ENCODE measurements around the gene PIK3IP1.
A peak's percentile ranks its signal among the peaks of the same experiment; 100 is the strongest.

The PIK3IP1 gene

DNA sequence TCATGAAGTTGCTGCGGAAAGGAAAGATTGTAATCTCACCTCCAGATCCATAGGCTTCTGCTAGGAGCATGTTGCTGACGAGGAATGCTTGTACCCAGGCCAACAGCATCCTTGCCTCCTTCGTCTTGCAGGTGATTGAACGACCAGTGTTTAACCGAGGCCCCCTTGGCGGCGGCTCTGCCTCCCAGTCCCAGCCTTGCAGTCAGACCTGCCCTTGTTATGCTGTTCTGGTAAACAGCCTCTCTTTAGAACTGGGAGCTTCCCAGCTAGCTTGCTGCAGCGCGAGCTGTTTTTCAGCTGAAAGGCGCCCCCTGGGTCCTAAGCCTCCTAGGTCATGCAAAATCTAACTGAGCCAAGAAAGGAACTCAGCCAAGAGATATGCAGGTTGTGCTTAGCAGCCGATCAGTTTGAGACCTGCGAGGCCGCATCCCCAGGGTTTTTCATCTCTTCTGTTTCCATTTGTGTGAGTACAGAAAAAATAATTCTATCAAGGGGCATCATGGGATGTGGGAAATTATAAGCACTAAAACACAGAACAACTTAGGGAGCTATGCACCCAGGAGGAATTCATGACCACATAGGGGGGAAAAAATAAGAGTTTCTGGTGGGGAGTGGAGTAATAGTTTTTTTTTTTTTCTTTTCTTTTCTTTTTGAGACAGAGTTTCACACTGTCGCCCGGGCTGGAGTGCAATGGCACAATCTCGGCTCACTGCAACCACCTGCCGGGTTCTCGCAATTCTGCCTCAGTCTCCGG, at the start of gene PIK3IP1:
Gene PIK3IP1, minus strand, starts transcription at position 253 of the 754 bp plus-strand sequence. Its CDS starts 144 bp downstream, at position 109.
- no peaks in the 10 kb centered on the region for H3K9me3 ChIP-seq (ENCODE audit: control insufficient read depth in 5 of 5, low read length in 5 of 5)
- peak within 1 kb of the TSS; percentile 97 for H3K27ac ChIP-seq (ENCODE audit: low read depth, low read length)
- peak within 1 kb of the TSS; percentile 76 to 99 (median 79) for H3K4me3 ChIP-seq (ENCODE audit: low read depth in 1 of 5, low read length in 5 of 5)
- peak within 1 kb of the TSS; percentile 40 to 96 (median 85) for H3K9ac ChIP-seq (ENCODE audit: low read length in 5 of 5)
- peaks cover 18 to 83% (median 74%) of the 10 kb centered on the region in 5 donors for H3K4me1 ChIP-seq (ENCODE audit: control insufficient read depth in 5 of 5, insufficient read depth in 5 of 5, low read length in 5 of 5)
- no peaks in the 10 kb centered on the region for H3K27me3 ChIP-seq (ENCODE audit: control insufficient read depth in 5 of 5, insufficient read depth in 4 of 5, low read length in 5 of 5)
- peaks cover 3 to 22% (median 19%) of the 10 kb centered on the region in 5 donors for H3K36me3 ChIP-seq (ENCODE audit: control insufficient read depth in 5 of 5, insufficient read depth in 5 of 5, low read length in 5 of 5)

DNA sequence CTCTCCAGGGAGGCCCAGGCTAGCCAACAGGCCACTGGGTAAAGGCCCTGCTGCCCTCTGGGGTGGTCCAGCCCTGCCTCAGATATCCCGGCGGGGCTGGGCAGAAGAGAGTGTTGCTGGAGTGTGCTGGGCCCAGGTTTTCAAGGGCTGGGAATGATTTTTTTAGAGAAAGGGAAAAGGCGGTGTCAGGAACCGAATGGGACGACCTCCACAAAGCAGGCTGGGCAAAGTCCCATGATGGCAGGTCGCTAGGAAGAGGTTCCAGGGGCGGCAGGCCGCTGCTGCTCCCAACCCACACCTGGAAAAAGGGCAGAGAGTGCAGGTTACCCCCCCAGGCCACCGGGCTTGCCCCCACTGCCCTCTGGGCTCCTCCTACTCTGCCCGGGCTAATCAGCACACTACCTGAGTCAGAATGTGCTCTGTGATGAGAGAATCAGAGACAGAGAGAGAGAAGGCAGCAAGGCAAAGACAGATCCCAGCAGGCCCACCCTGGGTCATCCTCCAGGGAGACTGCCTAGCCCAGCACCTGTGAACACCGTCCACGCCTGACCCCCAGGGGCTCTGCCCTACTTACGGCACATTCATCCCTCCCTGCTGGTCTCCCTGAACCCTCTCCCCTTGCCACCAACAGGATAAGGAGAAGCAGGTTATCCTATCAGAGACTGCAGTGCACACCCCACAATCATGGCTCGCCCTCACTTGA, 49.2 kb upstream of the PIK3IP1 start:
- peaks cover 3 to 53% (median 36%) of the 10 kb centered on the region in 5 donors for H3K4me1 ChIP-seq (ENCODE audit: control insufficient read depth in 5 of 5, insufficient read depth in 5 of 5, low read length in 5 of 5)

GRCh38 chr22:31340765-31341247, 48.5 kb upstream of the PIK3IP1 start:
- H3K27ac ChIP-seq (ENCODE audit: low read depth, low read length): no peak overlapping the region
- no peaks in the 10 kb centered on the region for H3K27me3 ChIP-seq (ENCODE audit: control insufficient read depth in 5 of 5, insufficient read depth in 4 of 5, low read length in 5 of 5)
- no peak overlapping the region for H3K9ac ChIP-seq (ENCODE audit: low read length in 5 of 5)
- H3K4me3 ChIP-seq (ENCODE audit: low read depth in 1 of 5, low read length in 5 of 5): no peak overlapping the region
- peaks cover 5 to 70% (median 56%) of the 10 kb centered on the region in 5 donors for H3K36me3 ChIP-seq (ENCODE audit: control insufficient read depth in 5 of 5, insufficient read depth in 5 of 5, low read length in 5 of 5)
- no peaks in the 10 kb centered on the region for H3K9me3 ChIP-seq (ENCODE audit: control insufficient read depth in 5 of 5, low read length in 5 of 5)
- peaks cover 3 to 53% (median 36%) of the 10 kb centered on the region in 5 donors for H3K4me1 ChIP-seq (ENCODE audit: control insufficient read depth in 5 of 5, insufficient read depth in 5 of 5, low read length in 5 of 5)

More for the DNA sequence above, 49.2 kb upstream of the PIK3IP1 start:
- no peaks in the 10 kb centered on the region for H3K27me3 ChIP-seq (ENCODE audit: control insufficient read depth in 5 of 5, insufficient read depth in 4 of 5, low read length in 5 of 5)
- peaks cover 5 to 64% (median 56%) of the 10 kb centered on the region in 5 donors for H3K36me3 ChIP-seq (ENCODE audit: control insufficient read depth in 5 of 5, insufficient read depth in 5 of 5, low read length in 5 of 5)
- H3K9me3 ChIP-seq (ENCODE audit: control insufficient read depth in 5 of 5, low read length in 5 of 5): no peaks in the 10 kb centered on the region
- H3K9ac ChIP-seq (ENCODE audit: low read length in 5 of 5): peak overlapping the region in 2 of 5 donors; percentile 9 to 22
- no peak overlapping the region for H3K27ac ChIP-seq (ENCODE audit: low read depth, low read length)
- H3K4me3 ChIP-seq (ENCODE audit: low read depth in 1 of 5, low read length in 5 of 5): no peak overlapping the region

DNA sequence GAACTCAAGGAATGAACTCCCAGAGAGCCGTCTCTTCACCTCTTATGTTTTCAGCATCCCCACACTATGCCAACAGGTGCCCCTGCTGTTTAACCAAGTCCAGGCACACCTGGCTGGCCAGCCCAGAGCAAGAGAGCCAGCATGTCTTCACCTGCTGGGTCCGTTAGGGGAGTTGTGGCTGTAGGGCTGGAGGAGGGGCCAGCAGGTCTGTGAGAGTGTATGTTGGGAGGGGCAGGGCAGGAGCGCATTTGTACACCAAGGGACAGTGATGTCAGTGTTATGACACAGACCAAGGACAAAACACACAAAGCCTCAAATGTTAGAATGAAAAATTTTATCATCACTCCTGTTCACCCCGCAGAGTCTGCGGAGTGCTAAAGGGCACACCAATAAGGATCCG, 48.1 kb upstream of the PIK3IP1 start:
- Histone ChIP-seq H3K9me3 (ENCODE audit: control insufficient read depth in 5 of 5, low read length in 5 of 5) (no peaks in the 10 kb centered on the region), H3K27me3 (ENCODE audit: control insufficient read depth in 5 of 5, insufficient read depth in 4 of 5, low read length in 5 of 5) (no peaks in the 10 kb centered on the region), H3K9ac (ENCODE audit: low read length in 5 of 5) (no peak overlapping the region), H3K4me3 (ENCODE audit: low read depth in 1 of 5, low read length in 5 of 5) (no peak overlapping the region), H3K36me3 (ENCODE audit: control insufficient read depth in 5 of 5, insufficient read depth in 5 of 5, low read length in 5 of 5) (peaks cover 5 to 74% (median 60%) of the 10 kb centered on the region in 5 donors), H3K4me1 (ENCODE audit: control insufficient read depth in 5 of 5, insufficient read depth in 5 of 5, low read length in 5 of 5) (peaks cover 3 to 50% (median 33%) of the 10 kb centered on the region in 5 donors), H3K27ac (ENCODE audit: low read depth, low read length) (no peak overlapping the region)

DNA sequence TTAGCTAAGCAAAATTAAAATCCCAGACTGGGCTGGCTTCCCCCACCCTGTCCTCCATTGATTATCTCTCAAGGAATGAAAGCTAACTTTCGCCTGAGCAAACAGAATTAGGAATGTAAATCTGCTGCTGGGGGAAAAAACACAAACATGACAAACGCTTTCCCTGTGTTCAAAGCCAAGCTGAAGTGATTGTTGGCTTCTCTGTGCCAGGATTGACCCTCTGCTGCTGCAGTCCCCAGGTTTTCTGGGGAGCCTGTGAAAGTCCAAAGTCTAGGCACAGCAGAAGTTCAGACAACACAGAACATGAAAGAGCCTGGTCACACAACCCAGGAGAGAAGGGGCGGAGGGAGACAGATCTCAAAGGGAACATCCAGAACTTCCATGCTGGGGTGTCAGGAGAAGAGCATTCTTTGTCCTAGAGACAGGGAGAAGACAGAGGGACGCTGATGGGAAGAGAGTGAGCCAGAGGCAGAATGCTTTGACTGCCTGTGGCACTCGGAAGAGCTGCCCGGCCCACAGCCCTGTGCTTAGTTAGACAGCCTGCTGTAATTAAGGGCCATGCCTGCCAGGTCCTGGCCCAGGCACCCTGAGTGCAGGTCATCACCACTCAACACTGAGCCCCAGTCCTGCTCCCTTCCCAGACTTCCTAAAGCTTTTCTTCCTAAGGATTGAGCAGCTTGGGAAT, 47.0 kb upstream of the PIK3IP1 start:
- Histone ChIP-seq H3K9ac (ENCODE audit: low read length in 5 of 5) (no peak overlapping the region), H3K9me3 (ENCODE audit: control insufficient read depth in 5 of 5, low read length in 5 of 5) (no peaks in the 10 kb centered on the region), H3K36me3 (ENCODE audit: control insufficient read depth in 5 of 5, insufficient read depth in 5 of 5, low read length in 5 of 5) (peaks cover 5 to 80% (median 70%) of the 10 kb centered on the region in 5 donors), H3K27ac (ENCODE audit: low read depth, low read length) (no peak overlapping the region), H3K4me1 (ENCODE audit: control insufficient read depth in 5 of 5, insufficient read depth in 5 of 5, low read length in 5 of 5) (peaks cover 2 to 39% (median 22%) of the 10 kb centered on the region in 5 donors), H3K4me3 (ENCODE audit: low read depth in 1 of 5, low read length in 5 of 5) (no peak overlapping the region), H3K27me3 (ENCODE audit: control insufficient read depth in 5 of 5, insufficient read depth in 4 of 5, low read length in 5 of 5) (no peaks in the 10 kb centered on the region)

DNA sequence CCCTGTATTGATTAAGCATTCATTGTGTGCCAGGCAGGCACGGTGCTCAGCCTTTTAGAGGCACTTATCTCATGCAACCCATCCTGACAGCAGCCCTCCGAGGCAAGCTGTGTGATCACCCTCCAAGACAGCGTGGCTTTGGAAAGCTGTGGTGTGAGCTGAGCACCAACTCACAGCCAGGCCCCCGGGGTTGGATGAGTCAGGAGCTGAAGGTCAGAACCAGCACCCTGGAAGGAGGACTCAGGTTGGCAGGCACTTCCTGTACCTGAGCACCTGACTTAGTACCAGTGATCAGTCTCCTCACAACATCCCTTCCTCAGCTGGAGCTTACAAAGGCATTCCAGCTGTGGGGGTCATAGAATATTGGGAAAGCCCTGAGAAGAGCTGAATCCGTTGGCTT, 44.9 kb upstream of the PIK3IP1 start:
- peaks cover 0 to 18% (median 1%) of the 10 kb centered on the region in 5 donors for H3K4me1 ChIP-seq (ENCODE audit: control insufficient read depth in 5 of 5, insufficient read depth in 5 of 5, low read length in 5 of 5)
- H3K9ac ChIP-seq (ENCODE audit: low read length in 5 of 5): no peak overlapping the region
- H3K36me3 ChIP-seq (ENCODE audit: control insufficient read depth in 5 of 5, insufficient read depth in 5 of 5, low read length in 5 of 5): peaks cover 13 to 92% (median 81%) of the 10 kb centered on the region in 5 donors
- no peak overlapping the region for H3K27ac ChIP-seq (ENCODE audit: low read depth, low read length)
- H3K4me3 ChIP-seq (ENCODE audit: low read depth in 1 of 5, low read length in 5 of 5): no peak overlapping the region
- no peaks in the 10 kb centered on the region for H3K27me3 ChIP-seq (ENCODE audit: control insufficient read depth in 5 of 5, insufficient read depth in 4 of 5, low read length in 5 of 5)
- no peaks in the 10 kb centered on the region for H3K9me3 ChIP-seq (ENCODE audit: control insufficient read depth in 5 of 5, low read length in 5 of 5)

DNA sequence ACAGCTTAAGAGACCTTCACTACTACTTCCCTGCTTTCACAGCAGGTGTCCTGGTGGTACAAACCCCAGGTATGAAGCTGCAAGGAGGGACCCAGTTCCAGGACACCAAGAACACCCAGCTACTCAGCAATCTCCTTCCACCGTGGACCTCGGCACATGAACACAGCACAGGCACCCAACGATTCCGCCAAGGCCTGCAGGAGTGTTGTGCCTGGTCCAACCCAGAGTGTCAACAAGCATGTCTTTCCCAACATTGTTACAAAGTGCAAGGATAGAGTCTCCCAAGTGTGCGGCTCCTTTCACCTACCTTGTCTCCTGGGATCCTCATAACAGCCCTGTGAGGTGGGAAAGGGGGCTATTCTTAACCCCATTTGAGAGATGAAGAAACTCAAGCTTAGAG, 42.0 kb upstream of the PIK3IP1 start:
- Histone ChIP-seq H3K27me3 (ENCODE audit: control insufficient read depth in 5 of 5, insufficient read depth in 4 of 5, low read length in 5 of 5) (no peaks in the 10 kb centered on the region), H3K36me3 (ENCODE audit: control insufficient read depth in 5 of 5, insufficient read depth in 5 of 5, low read length in 5 of 5) (peaks cover 13 to 89% (median 70%) of the 10 kb centered on the region in 5 donors), H3K9me3 (ENCODE audit: control insufficient read depth in 5 of 5, low read length in 5 of 5) (no peaks in the 10 kb centered on the region), H3K27ac (ENCODE audit: low read depth, low read length) (no peak overlapping the region), H3K9ac (ENCODE audit: low read length in 5 of 5) (peak overlapping the region in 1 of 5 donors; percentile 7), H3K4me1 (ENCODE audit: control insufficient read depth in 5 of 5, insufficient read depth in 5 of 5, low read length in 5 of 5) (peaks cover 0 to 6% (median 0%) of the 10 kb centered on the region in 5 donors), H3K4me3 (ENCODE audit: low read depth in 1 of 5, low read length in 5 of 5) (no peak overlapping the region)

- no peaks in the 10 kb centered on the region for H3K27me3 ChIP-seq (ENCODE audit: control insufficient read depth in 5 of 5, insufficient read depth in 4 of 5, low read length in 5 of 5)
- no peaks in the 10 kb centered on the region for H3K9me3 ChIP-seq (ENCODE audit: control insufficient read depth in 5 of 5, low read length in 5 of 5)
- H3K4me1 ChIP-seq (ENCODE audit: control insufficient read depth in 5 of 5, insufficient read depth in 5 of 5, low read length in 5 of 5): peaks cover 0 to 6% (median 0%) of the 10 kb centered on the region in 5 donors
- peaks cover 13 to 90% (median 74%) of the 10 kb centered on the region in 5 donors for H3K36me3 ChIP-seq (ENCODE audit: control insufficient read depth in 5 of 5, insufficient read depth in 5 of 5, low read length in 5 of 5)
- H3K4me3 ChIP-seq (ENCODE audit: low read depth in 1 of 5, low read length in 5 of 5): no peak overlapping the region
- no peak overlapping the region for H3K27ac ChIP-seq (ENCODE audit: low read depth, low read length)
- no peak overlapping the region for H3K9ac ChIP-seq (ENCODE audit: low read length in 5 of 5)
Measured at GRCh38 chr22:31333641-31334040, 41.4 kb upstream of the PIK3IP1 start.

- Histone ChIP-seq H3K4me1 (ENCODE audit: control insufficient read depth in 5 of 5, insufficient read depth in 5 of 5, low read length in 5 of 5) (peaks cover 0 to 6% (median 0%) of the 10 kb centered on the region in 5 donors), H3K36me3 (ENCODE audit: control insufficient read depth in 5 of 5, insufficient read depth in 5 of 5, low read length in 5 of 5) (peaks cover 13 to 90% (median 75%) of the 10 kb centered on the region in 5 donors), H3K9ac (ENCODE audit: low read length in 5 of 5) (no peak overlapping the region), H3K27me3 (ENCODE audit: control insufficient read depth in 5 of 5, insufficient read depth in 4 of 5, low read length in 5 of 5) (no peaks in the 10 kb centered on the region), H3K27ac (ENCODE audit: low read depth, low read length) (no peak overlapping the region), H3K9me3 (ENCODE audit: control insufficient read depth in 5 of 5, low read length in 5 of 5) (no peaks in the 10 kb centered on the region), H3K4me3 (ENCODE audit: low read depth in 1 of 5, low read length in 5 of 5) (no peak overlapping the region)
Measured at GRCh38 chr22:31332886-31333285, 40.6 kb upstream of the PIK3IP1 start.

All from subcutaneous abdominal adipose tissue (tissue), 5 donors.